Measurements from ENCODE around the gene DCTN3.

DNA sequence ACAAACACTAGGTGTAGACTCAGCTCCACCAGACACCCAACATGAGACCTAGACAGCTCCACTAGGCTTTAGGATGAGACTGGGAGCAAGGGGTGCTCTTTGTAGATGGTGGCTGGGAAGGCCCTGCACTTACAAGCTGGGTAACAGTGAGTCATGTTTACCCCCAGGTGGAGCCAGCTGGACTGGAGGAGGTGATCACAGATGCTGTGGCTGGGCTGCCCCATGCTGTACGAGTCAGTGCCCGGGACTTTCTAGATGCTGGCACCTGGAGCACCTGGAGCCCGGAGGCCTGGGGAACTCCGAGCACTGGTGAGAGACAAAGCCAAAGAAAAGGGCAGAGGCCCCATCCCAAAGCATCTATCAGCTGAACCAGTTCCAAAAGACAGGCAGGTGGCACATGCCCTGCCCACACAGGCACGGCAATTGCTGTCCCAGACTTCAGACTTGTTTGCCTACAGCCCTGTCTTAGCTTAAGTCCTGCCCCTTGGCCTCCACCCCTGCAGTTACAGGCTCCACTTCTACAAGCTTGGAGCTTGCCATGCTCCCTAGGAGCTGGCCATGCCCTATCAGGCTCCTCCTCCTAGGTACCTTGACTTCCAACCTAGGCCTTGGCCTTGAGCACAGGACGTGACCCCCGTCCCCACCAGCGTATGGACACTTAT, 39.4 kb upstream of the DCTN3 start:
- no peak for TF ChIP-seq CTCF (IDR thresholded peaks at IDR 0.05)
- TF ChIP-seq POLR2AphosphoS5 (IDR thresholded peaks at IDR 0.05; ENCODE audit: insufficient read depth in 1 of 2, low read depth in 1 of 2), result no peak

All from vagina (tissue), 2 donors.